Breast epithelium (tissue), 3 donors: ENCODE results near the gene HAL.

ENCODE experiments used
- CTCF ChIP-seq, 3 donors: fragments of 450-650 bp; IDR thresholded peaks; one replicate each; pipeline ENCODE4 v1.5.1; 2016 to 2017; ENCODE audit warnings: antibody characterized with exemption in 3 of 3, mild to moderate bottlenecking in 3 of 3, moderate library complexity in 3 of 3
- POLR2A ChIP-seq: fragments of 450-650 bp; IDR thresholded peaks from one replicate; pipeline ENCODE4 v1.6.1; 2016; ENCODE audit warnings: antibody characterized with exemption, mild to moderate bottlenecking, moderate library complexity

DNA sequence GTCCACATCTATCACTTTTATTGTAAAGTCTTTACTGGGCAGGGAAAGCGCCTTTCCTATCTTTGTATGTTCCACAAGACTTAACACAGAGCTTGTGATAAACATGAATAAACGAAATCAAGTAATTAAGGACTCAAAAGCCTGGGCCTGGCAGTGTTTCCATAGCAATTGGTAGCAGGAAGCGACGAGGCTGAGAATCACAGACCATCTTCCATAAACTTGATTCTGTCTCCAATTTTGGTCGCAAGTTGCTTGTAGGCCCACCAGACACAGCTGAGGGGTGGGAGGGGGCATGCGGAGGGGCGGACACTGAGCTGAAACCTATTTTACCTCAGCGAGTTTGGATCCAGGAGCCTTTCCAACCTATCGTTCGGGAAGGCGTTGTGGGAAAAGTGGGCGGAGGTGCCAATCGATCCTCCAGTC is 54.0 kb downstream of the HAL start:
- no peak for TF ChIP-seq CTCF (IDR thresholded peaks at IDR 0.05)
- TF ChIP-seq POLR2A: no peak
